Fibroblast of skin of right biceps (primary cell): ENCODE data around the gene FAM117A.
"Not testable (repeated sequence)": the region's sequence is repeated elsewhere in the genome, so short reads cannot be mapped to it uniquely, and the experiment has no call there.

Experiments used
- DNase-seq: peaks from one replicate; pipeline ENCODE4 v3.0.0-alpha.2; 2013

The FAM117A gene

GRCh38 chr17:49739641-49740271 is 24.2 kb downstream of the FAM117A start:
- DNase-seq, result no peak

GRCh38 chr17:49738456-49739163 is 25.3 kb downstream of the FAM117A start:
- no peak for DNase-seq

GRCh38 chr17:49734515-49735490 is 29.1 kb downstream of the FAM117A start:
- DNase-seq, result no peak

- no peak for DNase-seq
These were observed 32.5 kb downstream of the FAM117A start for GRCh38 chr17:49731435-49731831.

GRCh38 chr17:49730785-49731434 is 33.0 kb downstream of the FAM117A start:
- no peak for DNase-seq

- peak; percentile 31 for DNase-seq
These were observed 33.7 kb downstream of the FAM117A start for GRCh38 chr17:49730078-49730784.

GRCh38 chr17:49729069-49729468 is 34.9 kb downstream of the FAM117A start:
- no peak for DNase-seq

- DNase-seq, result no peak
These were observed 35.5 kb downstream of the FAM117A start for GRCh38 chr17:49728425-49728824.

GRCh38 chr17:49727380-49727779 is 36.6 kb downstream of the FAM117A start:
- DNase-seq, result no peak

GRCh38 chr17:49725452-49726130 is 38.3 kb downstream of the FAM117A start:
- DNase-seq, result no peak

GRCh38 chr17:49724552-49724951 is 39.4 kb downstream of the FAM117A start:
- DNase-seq, result not testable (repeated sequence)

GRCh38 chr17:49723423-49723822 is 40.5 kb downstream of the FAM117A start:
- DNase-seq, result no peak

- no peak for DNase-seq
These were observed 41.9 kb downstream of the FAM117A start for GRCh38 chr17:49722066-49722465.

GRCh38 chr17:49717371-49717861 is 46.5 kb downstream of the FAM117A start:
- DNase-seq, result no peak

GRCh38 chr17:49716668-49717364 is 47.1 kb downstream of the FAM117A start:
- DNase-seq, result no peak

GRCh38 chr17:49715717-49716279 is 48.1 kb downstream of the FAM117A start:
- no peak for DNase-seq

- no peak for DNase-seq
These were observed 48.7 kb downstream of the FAM117A start for GRCh38 chr17:49715216-49715615.

GRCh38 chr17:49708515-49709183 is 55.3 kb downstream of the FAM117A start:
- no peak for DNase-seq

- DNase-seq, result peak; percentile 99
These were observed 56.1 kb downstream of the FAM117A start, which contains the start of gene SLC35B1 for GRCh38 chr17:49707608-49708514. TSS of gene SLC35B1 (minus strand) at chr17:49707964. CDS start at chr17:49707833, 131 bp downstream.
